Stimulated activated CD8-positive, alpha-beta memory T cell treated with anti-CD3 and anti-CD28 coated beads, Interleukin-15, amount 100 ng/mL, for 48 hours (primary cell): Measurements from ENCODE around the gene CSKMT.
"Not testable (repeated sequence)": the region's sequence is repeated elsewhere in the genome, so short reads cannot be mapped to it uniquely, and the experiment has no call there.

Experiments
- DNase-seq, 2 donors: peaks; one replicate each; pipeline ENCODE4 v3.0.0-alpha.2; 2020; ENCODE audit warnings: low read depth in 2 of 2

CSKMT gene

GRCh38 chr11:62689421-62690183 is 24.5 kb downstream of the CSKMT start, which contains the start of gene LRRN4CL:
LRRN4CL (minus strand) TSS chr11:62689530; CDS start chr11:62688508, 1,022 bp downstream.
- no peak for DNase-seq

GRCh38 chr11:62693624-62694023 is 28.5 kb downstream of the CSKMT start:
- DNase-seq = not testable (repeated sequence)

GRCh38 chr11:62694455-62695167 is 29.5 kb downstream of the CSKMT start:
- DNase-seq = no peak

GRCh38 chr11:62702246-62702645 is 37.1 kb downstream of the CSKMT start:
- DNase-seq = no peak

GRCh38 chr11:62703921-62704320 is 38.8 kb downstream of the CSKMT start:
- DNase-seq = not testable (repeated sequence)

- no peak for DNase-seq
Measured at GRCh38 chr11:62705413-62705812, 40.3 kb downstream of the CSKMT start.

- DNase-seq = peak; percentile 90 to 92
Measured at GRCh38 chr11:62705880-62706849, 41.1 kb downstream of the CSKMT start.

GRCh38 chr11:62706850-62707247 is 41.7 kb downstream of the CSKMT start:
- no peak for DNase-seq

- DNase-seq = no peak
Measured at GRCh38 chr11:62707277-62707861, 42.3 kb downstream of the CSKMT start, which contains the start of the genes BSCL2 and GNG3. BSCL2 (minus strand) TSS chr11:62707424; CDS start chr11:62707195, 229 bp downstream. GNG3 (plus strand) TSS chr11:62707676; CDS start chr11:62708296, 620 bp downstream.

GRCh38 chr11:62708392-62708791 is 43.3 kb downstream of the CSKMT start:
- no peak for DNase-seq

GRCh38 chr11:62708793-62709192 is 43.7 kb downstream of the CSKMT start:
- no peak for DNase-seq

GRCh38 chr11:62709247-62710000 is 44.3 kb downstream of the CSKMT start:
- DNase-seq = peak; percentile 92 to 94

GRCh38 chr11:62710001-62710345 is 44.9 kb downstream of the CSKMT start:
- DNase-seq = no peak

GRCh38 chr11:62712276-62712812 is 47.2 kb downstream of the CSKMT start:
- no peak for DNase-seq

GRCh38 chr11:62712861-62713260 is 47.7 kb downstream of the CSKMT start:
- no peak for DNase-seq

GRCh38 chr11:62713343-62713742 is 48.2 kb downstream of the CSKMT start:
- no peak for DNase-seq

GRCh38 chr11:62715150-62716130 is 50.3 kb downstream of the CSKMT start:
- DNase-seq = no peak

- no peak for DNase-seq
Measured at GRCh38 chr11:62716206-62716605, 51.1 kb downstream of the CSKMT start.

- no peak for DNase-seq
Measured at GRCh38 chr11:62716816-62717215, 51.7 kb downstream of the CSKMT start.
